AG04450 (cell line): ENCODE results near the gene ATXN10. TPM values are rescaled to one million over a fixed set of nuclear protein-coding genes. Genes with fewer than 3 reads are reported as not detected.

ENCODE experiments used
- CTCF ChIA-PET: fragments of 300-600, 350-600 bp; formaldehyde crosslinking; extraction: SDS; loops from one replicate; lab custom pipeline; 2022; ENCODE audit warnings: antibody characterized with exemption, inconsistent platforms; lab: Charles Lee
- POLR2A ChIA-PET: fragments of 350-600 bp; formaldehyde crosslinking; extraction: SDS; loops from one replicate; lab custom pipeline; 2021; ENCODE audit warnings: antibody characterized with exemption, inconsistent platforms; lab: Yijun Ruan, JAX
- DNase-seq: peaks from one replicate; pipeline ENCODE4 v3.0.0-alpha.2; 2011; ENCODE audit warnings: low read depth, low spot score
- H3K27ac ChIP-seq: one replicate; pipeline ENCODE4 v1.5.1; 2012; ENCODE audit warnings: low read depth, low read length, control low read depth
- H3K27me3 ChIP-seq: one replicate; pipeline ENCODE4 v1.6.0; 2012; ENCODE audit warnings: low read length; ENCODE audit not compliant: control insufficient read depth, insufficient read depth
- H3K4me3 ChIP-seq: 2 replicates; pipeline ENCODE4 v1.5.1; 2011; ENCODE audit warnings: mild to moderate bottlenecking, low read depth, low read length, control low read depth
- H3K9me3 ChIP-seq: 2 replicates; pipeline ENCODE4 v1.5.1; 2012; ENCODE audit warnings: low read length; ENCODE audit not compliant: control insufficient read depth, insufficient read depth
- CTCF ChIP-seq: IDR thresholded peaks from 2 replicates; pipeline ENCODE4 v1.5.1; 2011; ENCODE audit warnings: low read depth, low read length, control low read depth, inconsistent platforms
- polyA plus RNA-seq: library from polyadenylated mRNA; depleted of rRNA; stranded (reverse); fragments of >200 nt; gene quantifications from 2 replicates; pipeline ENCODE4 v1.2.3, GENCODE V29; 2011

ATXN10 gene
- polyA plus RNA-seq, 1 experiment, result 521 TPM

GRCh38 chr22:45738206-45738605 lies 66.6 kb downstream of the ATXN10 start:
- H3K27ac ChIP-seq, result no peak overlapping the region
- H3K27me3 ChIP-seq, result no peaks in the 10 kb centered on the region
- no peak overlapping the region for H3K4me3 ChIP-seq
- ChIA-PET POLR2A (no interaction called here), CTCF (no interaction called here)
- TF ChIP-seq CTCF, result no peak
- no peaks in the 10 kb centered on the region for H3K9me3 ChIP-seq
- no peak for DNase-seq

GRCh38 chr22:45740236-45740635 lies 68.6 kb downstream of the ATXN10 start:
- Histone ChIP-seq H3K9me3 (no peaks in the 10 kb centered on the region), H3K4me3 (no peak overlapping the region), H3K27ac (no peak overlapping the region), H3K27me3 (no peaks in the 10 kb centered on the region)
- DNase-seq, result no peak
- ChIA-PET POLR2A (no interaction called here), CTCF (interaction anchor here (1.0 to 1.7 kb wide), 3 partner anchors 9 to 124 kb away, joined by 3 to 7 read pairs (median 5); no protein-coding TSS in a partner anchor)
- no peak for TF ChIP-seq CTCF

GRCh38 chr22:45742866-45743450 lies 71.3 kb downstream of the ATXN10 start:
- H3K4me3 ChIP-seq, result no peak overlapping the region
- H3K9me3 ChIP-seq, result no peaks in the 10 kb centered on the region
- no peaks in the 10 kb centered on the region for H3K27me3 ChIP-seq
- ChIA-PET CTCF (no interaction called here), POLR2A (no interaction called here)
- DNase-seq, result no peak
- no peak for TF ChIP-seq CTCF
- no peak overlapping the region for H3K27ac ChIP-seq

GRCh38 chr22:45743687-45744086 lies 72.1 kb downstream of the ATXN10 start:
- no peak overlapping the region for H3K27ac ChIP-seq
- no peak overlapping the region for H3K4me3 ChIP-seq
- no peaks in the 10 kb centered on the region for H3K27me3 ChIP-seq
- no peaks in the 10 kb centered on the region for H3K9me3 ChIP-seq
- POLR2A ChIA-PET, result no interaction called here
- DNase-seq, result no peak
- CTCF ChIA-PET, result no interaction called here
- no peak for TF ChIP-seq CTCF

GRCh38 chr22:45744442-45744841 lies 72.8 kb downstream of the ATXN10 start:
- H3K27ac ChIP-seq, result no peak overlapping the region
- CTCF ChIA-PET, result no interaction called here

More at GRCh38 chr22:45744442-45744841, 72.8 kb downstream of the ATXN10 start:
- POLR2A ChIA-PET, result no interaction called here
- Histone ChIP-seq H3K4me3 (no peak overlapping the region), H3K27me3 (no peaks in the 10 kb centered on the region), H3K9me3 (no peaks in the 10 kb centered on the region)
- DNase-seq, result no peak
- TF ChIP-seq CTCF, result no peak
